PC-3 (cell line): ENCODE results near the gene CXCL3.

ENCODE experiments used
- CTCF ChIP-seq: fragments of 300-600 bp; sonication (generic); conservative IDR thresholded peaks from 2 replicates; pipeline ENCODE4 v1.5.1; 2017; ENCODE audit warnings: antibody characterized with exemption, low read depth, mild to moderate bottlenecking, low read length
- EZH2 ChIP-seq: fragments of 300-600 bp; sonication (generic); IDR thresholded peaks from one replicate; pipeline ENCODE4 v1.6.1; 2017; ENCODE audit warnings: antibody characterized with exemption, mild to moderate bottlenecking, low read length; ENCODE audit not compliant: unreplicated experiment

GRCh38 chr4:74066232-74066631 lies 27.7 kb upstream of the CXCL3 start:
- TF ChIP-seq CTCF, result no peak
- TF ChIP-seq EZH2, result no peak
